Nephron (organoid): ENCODE results near the gene APOL4.

Source experiments
- H3K27ac Mint-ChIP-seq, 3 experiments: 2 replicates each; pipeline ENCODE4 v1.8.0; 2020; ENCODE audit warnings: mixed read lengths in 3 of 3, mild to moderate bottlenecking in 2 of 3, moderate library complexity in 1 of 3
- H3K27me3 Mint-ChIP-seq: 2 replicates; pipeline ENCODE4 v1.8.0; 2021; ENCODE audit warnings: low read depth, mild to moderate bottlenecking, moderate library complexity, mixed read lengths
- H3K36me3 Mint-ChIP-seq: 2 replicates; pipeline ENCODE4 v1.8.0; 2020; ENCODE audit warnings: low read depth, mixed read lengths
- H3K4me1 Mint-ChIP-seq: 2 replicates; pipeline ENCODE4 v1.8.0; 2020; ENCODE audit warnings: mixed read lengths
- H3K4me3 Mint-ChIP-seq, 3 experiments: 2 replicates each; pipeline ENCODE4 v1.8.0; 2020; ENCODE audit warnings: mild to moderate bottlenecking in 3 of 3, mixed read lengths in 3 of 3, moderate library complexity in 2 of 3
- H3K9me3 Mint-ChIP-seq: 2 replicates; pipeline ENCODE4 v1.8.0; 2020; ENCODE audit warnings: mixed read lengths
- CTCF ChIP-seq, 3 experiments: fragments of 200-600 bp; sonication (generic); IDR thresholded peaks; one replicate each; pipeline ENCODE4 v1.5.0; 2021; ENCODE audit warnings: antibody characterized with exemption in 3 of 3; ENCODE audit not compliant: unreplicated experiment in 3 of 3

Gene APOL4

GRCh38 chr22:36166518-36167220 lies 34.9 kb downstream of the APOL4 start:
- no peak overlapping the region for H3K4me3 Mint-ChIP-seq
- H3K4me1 Mint-ChIP-seq, result peaks cover 16% of the 10 kb centered on the region
- H3K27ac Mint-ChIP-seq, result no peak overlapping the region
- H3K9me3 Mint-ChIP-seq, result peaks cover 10% of the 10 kb centered on the region
- no peaks in the 10 kb centered on the region for H3K27me3 Mint-ChIP-seq
- H3K36me3 Mint-ChIP-seq, result no peaks in the 10 kb centered on the region
- TF ChIP-seq CTCF (IDR thresholded peaks at IDR 0.05; ENCODE audit: unreplicated experiment in 3 of 3), result no peak

- peaks cover 2% of the 10 kb centered on the region for H3K27me3 Mint-ChIP-seq
- no peaks in the 10 kb centered on the region for H3K36me3 Mint-ChIP-seq
- no peak overlapping the region for H3K27ac Mint-ChIP-seq
- no peak overlapping the region for H3K4me3 Mint-ChIP-seq
- H3K9me3 Mint-ChIP-seq, result peaks cover 10% of the 10 kb centered on the region
- H3K4me1 Mint-ChIP-seq, result peaks cover 22% of the 10 kb centered on the region
- no peak for TF ChIP-seq CTCF (IDR thresholded peaks at IDR 0.05; ENCODE audit: unreplicated experiment in 3 of 3)
Measured at GRCh38 chr22:36166086-36166485, 35.5 kb downstream of the APOL4 start.

- Mint-ChIP-seq H3K27ac (no peak overlapping the region), H3K4me3 (no peak overlapping the region), H3K4me1 (peaks cover 28% of the 10 kb centered on the region), H3K36me3 (no peaks in the 10 kb centered on the region), H3K9me3 (peaks cover 10% of the 10 kb centered on the region), H3K27me3 (peaks cover 6% of the 10 kb centered on the region)
- TF ChIP-seq CTCF (IDR thresholded peaks at IDR 0.05; ENCODE audit: unreplicated experiment in 3 of 3), result no peak
Measured at GRCh38 chr22:36165141-36165540, 36.5 kb downstream of the APOL4 start.

- peaks cover 8% of the 10 kb centered on the region for H3K9me3 Mint-ChIP-seq
- no peak for TF ChIP-seq CTCF (IDR thresholded peaks at IDR 0.05; ENCODE audit: unreplicated experiment in 3 of 3)
- no peak overlapping the region for H3K27ac Mint-ChIP-seq
- H3K36me3 Mint-ChIP-seq, result no peaks in the 10 kb centered on the region
- H3K27me3 Mint-ChIP-seq, result peaks cover 6% of the 10 kb centered on the region
- peaks cover 28% of the 10 kb centered on the region for H3K4me1 Mint-ChIP-seq
- no peak overlapping the region for H3K4me3 Mint-ChIP-seq
Measured at GRCh38 chr22:36164621-36165020, 37.0 kb downstream of the APOL4 start.

GRCh38 chr22:36163497-36163896 lies 38.1 kb downstream of the APOL4 start:
- H3K4me3 Mint-ChIP-seq, result no peak overlapping the region
- H3K27me3 Mint-ChIP-seq, result peaks cover 6% of the 10 kb centered on the region
- no peak for TF ChIP-seq CTCF (IDR thresholded peaks at IDR 0.05; ENCODE audit: unreplicated experiment in 3 of 3)
- H3K36me3 Mint-ChIP-seq, result no peaks in the 10 kb centered on the region
- H3K9me3 Mint-ChIP-seq, result peaks cover 1% of the 10 kb centered on the region
- H3K4me1 Mint-ChIP-seq, result peaks cover 33% of the 10 kb centered on the region
- no peak overlapping the region for H3K27ac Mint-ChIP-seq
